ENCODE results near the gene DOLK. TPM values are rescaled to one million over a fixed set of nuclear protein-coding genes. Genes with fewer than 3 reads are reported as not detected.

DOLK gene
- total RNA-seq, 1 experiment from 2014 or later = 20.1 TPM

DNA sequence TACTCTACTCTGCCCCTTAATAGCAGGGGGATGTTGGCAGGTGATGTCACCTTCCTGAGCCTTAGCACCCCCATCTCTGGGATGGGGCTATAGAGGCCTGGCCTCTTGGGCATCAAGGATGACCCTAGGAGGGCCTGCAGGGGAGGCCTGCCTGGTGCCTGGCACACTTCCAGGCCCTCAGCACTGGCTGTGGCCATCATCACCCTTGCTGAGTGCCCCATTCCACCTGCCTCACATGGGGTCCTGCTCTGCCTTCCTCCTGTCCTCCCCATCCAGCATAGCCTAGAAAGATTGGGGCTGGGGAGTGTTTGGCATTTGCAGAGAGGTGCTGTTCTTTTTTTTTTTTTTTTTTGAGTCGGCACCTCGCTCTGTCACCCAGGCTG, 44.3 kb downstream of the DOLK start:
- H4K20me1 ChIP-seq (ENCODE audit: control insufficient read depth, insufficient read depth, insufficient read length) = no peaks in the 10 kb centered on the region
- H2BK120ac ChIP-seq (ENCODE audit: low read depth, low read length, poor library complexity, severe bottlenecking) = no peak overlapping the region
- H2BK15ac ChIP-seq (ENCODE audit: low read depth, low read length) = no peak overlapping the region
- no CpG with 5 or more reads among the region's 2 CpGs for WGBS (ENCODE audit: extremely low coverage, insufficient read length, low lambda C conversion rate)
- peaks cover 5% of the 10 kb centered on the region; the same call in 1 of the 2 replicates for H3K79me2 ChIP-seq (ENCODE audit: insufficient read depth, low read length)
- no peak overlapping the region for H2AK5ac ChIP-seq (ENCODE audit: insufficient read length, low read length)
- H2BK20ac ChIP-seq (ENCODE audit: low read depth, low read length, poor library complexity, severe bottlenecking) = no peak overlapping the region
- no peak overlapping the region for H2BK5ac ChIP-seq (ENCODE audit: insufficient read length, low read length)
- H3K4me1 ChIP-seq (ENCODE audit: insufficient read depth, low read length) = no peaks in the 10 kb centered on the region
- no peak overlapping the region for H4K8ac ChIP-seq (replicated peaks; ENCODE audit: insufficient read length, low read depth, low read length)
- no peaks in the 10 kb centered on the region for H3K27me3 ChIP-seq (ENCODE audit: insufficient read depth, low read length)
- H3K79me1 ChIP-seq (ENCODE audit: insufficient read depth, low read depth, low read length, poor library complexity, severe bottlenecking) = no peaks in the 10 kb centered on the region
- H3K23ac ChIP-seq (ENCODE audit: insufficient read length, low read depth, low read length) = no peak overlapping the region
- H3K56ac ChIP-seq (ENCODE audit: insufficient read length, low read depth, low read length) = no peak overlapping the region
- no peak overlapping the region for H3K9ac ChIP-seq (ENCODE audit: extremely low read depth, insufficient read length, low read length)
- TF ChIP-seq, protein P1, sequence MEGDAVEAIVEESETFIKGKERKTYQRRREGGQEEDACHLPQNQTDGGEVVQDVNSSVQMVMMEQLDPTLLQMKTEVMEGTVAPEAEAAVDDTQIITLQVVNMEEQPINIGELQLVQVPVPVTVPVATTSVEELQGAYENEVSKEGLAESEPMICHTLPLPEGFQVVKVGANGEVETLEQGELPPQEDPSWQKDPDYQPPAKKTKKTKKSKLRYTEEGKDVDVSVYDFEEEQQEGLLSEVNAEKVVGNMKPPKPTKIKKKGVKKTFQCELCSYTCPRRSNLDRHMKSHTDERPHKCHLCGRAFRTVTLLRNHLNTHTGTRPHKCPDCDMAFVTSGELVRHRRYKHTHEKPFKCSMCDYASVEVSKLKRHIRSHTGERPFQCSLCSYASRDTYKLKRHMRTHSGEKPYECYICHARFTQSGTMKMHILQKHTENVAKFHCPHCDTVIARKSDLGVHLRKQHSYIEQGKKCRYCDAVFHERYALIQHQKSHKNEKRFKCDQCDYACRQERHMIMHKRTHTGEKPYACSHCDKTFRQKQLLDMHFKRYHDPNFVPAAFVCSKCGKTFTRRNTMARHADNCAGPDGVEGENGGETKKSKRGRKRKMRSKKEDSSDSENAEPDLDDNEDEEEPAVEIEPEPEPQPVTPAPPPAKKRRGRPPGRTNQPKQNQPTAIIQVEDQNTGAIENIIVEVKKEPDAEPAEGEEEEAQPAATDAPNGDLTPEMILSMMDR (conservative IDR thresholded peaks at IDR 0.05) = no peak
- no peak overlapping the region for H4K5ac ChIP-seq (ENCODE audit: insufficient read length, low read depth, low read length)
- no peak overlapping the region for H3T11ph ChIP-seq (ENCODE audit: low read length)
- H2BK12ac ChIP-seq (ENCODE audit: insufficient read length, low read depth, low read length) = no peak overlapping the region
- H3K18ac ChIP-seq (ENCODE audit: insufficient read length, low read depth, low read length) = no peak overlapping the region
- H3K9me3 ChIP-seq (ENCODE audit: control insufficient read depth, low read depth, low read length) = no peaks in the 10 kb centered on the region
- Mint-ChIP-seq H3K4me3 (no peak overlapping the region), H3K27ac (no peak overlapping the region; a peak in 1 of 7 replicates), H3K27me3 (ENCODE audit: low read depth) (peaks cover 2% of the 10 kb centered on the region; the same call in 1 of the 2 replicates), H3K4me1 (peaks cover 2 to 7% of the 10 kb centered on the region in 2 experiments; a peak in 3 of 4 replicates), H3K9me3 (no peaks in the 10 kb centered on the region), H3K36me3 (ENCODE audit: insufficient read depth in 1 of 3, low read depth in 3 of 3) (peaks cover 11 to 25% (median 14%) of the 10 kb centered on the region in 3 experiments)
- H3K27ac ChIP-seq (ENCODE audit: insufficient read length, low read depth, low read length) = no peak overlapping the region
- no peak overlapping the region for H3K4ac ChIP-seq (ENCODE audit: low read depth, low read length)
- no peak overlapping the region for H4K91ac ChIP-seq (ENCODE audit: insufficient read length, low read depth, low read length)
- no peak for DNase-seq
- no peak overlapping the region for H3K4me2 ChIP-seq (ENCODE audit: insufficient read depth, insufficient read length, low read length)
- H3K14ac ChIP-seq (ENCODE audit: insufficient read depth, low read length) = no peak overlapping the region
- no peak overlapping the region for H2AFZ ChIP-seq (ENCODE audit: low read length)
- no peaks in the 10 kb centered on the region for H3K23me2 ChIP-seq (ENCODE audit: insufficient read length, low read depth, low read length, poor library complexity, severe bottlenecking)
